PC-3 (cell line): Measurements from ENCODE around the gene WDR36. TPM values are rescaled to one million over a fixed set of nuclear protein-coding genes. Genes with fewer than 3 reads are reported as not detected.

Source experiments
- ATAC-seq: fragments of 200-7000 bp; cut with Tn5 transposase; 2 replicates; pipeline ENCODE4 v1.9.1; 2020; ENCODE audit warnings: mild to moderate bottlenecking, moderate library complexity
- BruUV-seq: library from RNA; stranded (reverse); fragments of 400-500 nt; replicated peaks from 2 replicates; lab custom pipeline; 2021; lab: Mats Ljungman, UMichigan
- CTCF ChIA-PET: fragments of 300-600 bp; sonication (Branson Sonifier 250); formaldehyde crosslinking; loops from one replicate; lab custom pipeline; 2022; ENCODE audit warnings: antibody characterized with exemption; lab: Charles Lee
- POLR2A ChIA-PET: fragments of 300-600 bp; sonication (Branson Sonifier 250); formaldehyde crosslinking; loops from one replicate; lab custom pipeline; 2022; ENCODE audit warnings: antibody characterized with exemption; ENCODE audit not compliant: unreplicated experiment; lab: Charles Lee
- DNase-seq: peaks from one replicate; pipeline ENCODE4 v3.0.0-alpha.2; 2015
- H2AFZ ChIP-seq: fragments of 300-600 bp; sonication (generic); 2 replicates; pipeline ENCODE4 v1.6.0; 2016; ENCODE audit warnings: antibody characterized with exemption, low read length
- H3F3A ChIP-seq: fragments of 300-600 bp; sonication (generic); one replicate; pipeline ENCODE4 v1.6.0; 2017; ENCODE audit warnings: antibody characterized with exemption, low read length, control low read depth, mild to moderate bottlenecking; ENCODE audit not compliant: unreplicated experiment
- H3K27ac ChIP-seq: fragments of 300-600 bp; sonication (generic); 2 replicates; pipeline ENCODE4 v1.5.1; 2016; ENCODE audit warnings: mild to moderate bottlenecking, low read length
- H3K27me3 ChIP-seq: fragments of 300-600 bp; sonication (generic); 2 replicates; pipeline ENCODE4 v1.6.1; 2016; ENCODE audit warnings: low read length, mixed read lengths
- H3K36me3 ChIP-seq: fragments of 300-600 bp; sonication (generic); 2 replicates; pipeline ENCODE4 v1.6.1; 2016; ENCODE audit warnings: low read depth, mixed run types, low read length, mixed read lengths
- H3K4me1 ChIP-seq: fragments of 300-600 bp; sonication (generic); 2 replicates; pipeline ENCODE4 v1.5.1; 2016; ENCODE audit warnings: low read length; ENCODE audit not compliant: insufficient read depth
- H3K4me2 ChIP-seq: fragments of 300-600 bp; sonication (generic); 2 replicates; pipeline ENCODE4 v1.6.0; 2016; ENCODE audit warnings: low read length
- H3K4me3 ChIP-seq: fragments of 300-600 bp; sonication (generic); 2 replicates; pipeline ENCODE4 v1.5.1; 2016; ENCODE audit warnings: mild to moderate bottlenecking, low read length, mixed read lengths
- H3K79me2 ChIP-seq: fragments of 300-600 bp; sonication (generic); 2 replicates; pipeline ENCODE4 v1.6.1; 2017; ENCODE audit warnings: low read length, mixed read lengths
- H3K9ac ChIP-seq: fragments of 300-600 bp; sonication (generic); 2 replicates; pipeline ENCODE4 v1.6.0; 2016; ENCODE audit warnings: mild to moderate bottlenecking, low read length
- H3K9me2 ChIP-seq: fragments of 300-600 bp; sonication (generic); replicated peaks from 2 replicates; pipeline ENCODE4 v1.6.1; 2016; ENCODE audit warnings: mixed run types, low read length, mixed read lengths
- H3K9me3 ChIP-seq: fragments of 300-600 bp; sonication (generic); 2 replicates; pipeline ENCODE4 v1.6.1; 2016; ENCODE audit warnings: low read length, mixed read lengths
- H4K20me1 ChIP-seq: fragments of 300-600 bp; sonication (generic); 2 replicates; pipeline ENCODE4 v1.6.1; 2016; ENCODE audit warnings: low read length, mixed read lengths
- EZH2 ChIP-seq: fragments of 300-600 bp; sonication (generic); IDR thresholded peaks from one replicate; pipeline ENCODE4 v1.6.1; 2017; ENCODE audit warnings: antibody characterized with exemption, mild to moderate bottlenecking, low read length; ENCODE audit not compliant: unreplicated experiment
- EZH2phosphoT487 ChIP-seq: fragments of 300-600 bp; sonication (generic); IDR thresholded peaks from 2 replicates; pipeline ENCODE4 v1.6.1; 2018; ENCODE audit warnings: mild to moderate bottlenecking, antibody characterized with exemption, low read length, borderline replicate concordance
- intact Hi-C: fragments of 100-400 bp; cut with micrococcal nuclease; formaldehyde crosslinking; loops from 2 replicates; pipeline ENCODE4 v1.9.0; 2023
- total RNA-seq: library from RNA; depleted of rRNA; stranded (reverse); fragments of >200 nt; gene quantifications from 2 replicates; pipeline ENCODE4 v1.2.3, GENCODE V29; 2014
- TF ChIP-seq, protein P1 (sequence below): fragments of 300-600 bp; sonication (generic); conservative IDR thresholded peaks from 2 replicates; pipeline ENCODE4 v1.5.1; 2017; ENCODE audit warnings: antibody characterized with exemption, low read depth, mild to moderate bottlenecking, low read length

The WDR36 gene
- total RNA-seq, 1 experiment from 2014 or later, result 38.2 TPM

GRCh38 chr5:111126896-111127295 lies 34.7 kb downstream of the WDR36 start:
- ATAC-seq (no peak), DNase-seq (no peak)
- H3K4me3 ChIP-seq, result no peak overlapping the region
- CTCF ChIA-PET, result no interaction called here
- no peak overlapping the region for H2AFZ ChIP-seq
- no peak overlapping the region for H3K27ac ChIP-seq
- no peak overlapping the region for H3K9ac ChIP-seq
- H3K27me3 ChIP-seq, result no peaks in the 10 kb centered on the region
- H3F3A ChIP-seq, result no peaks in the 10 kb centered on the region
- no peak overlapping the region for H3K4me2 ChIP-seq
- no TSS peak for BruUV-seq
- H3K79me2 ChIP-seq, result no peaks in the 10 kb centered on the region
- peaks cover 18% of the 10 kb centered on the region for H3K4me1 ChIP-seq
- no peaks in the 10 kb centered on the region for H3K9me3 ChIP-seq
- H3K36me3 ChIP-seq, result peaks cover 44% of the 10 kb centered on the region
- H4K20me1 ChIP-seq, result no peaks in the 10 kb centered on the region
- no peaks in the 10 kb centered on the region for H3K9me2 ChIP-seq
- TF ChIP-seq EZH2phosphoT487 (no peak), EZH2 (no peak)
- TF ChIP-seq, protein P1, sequence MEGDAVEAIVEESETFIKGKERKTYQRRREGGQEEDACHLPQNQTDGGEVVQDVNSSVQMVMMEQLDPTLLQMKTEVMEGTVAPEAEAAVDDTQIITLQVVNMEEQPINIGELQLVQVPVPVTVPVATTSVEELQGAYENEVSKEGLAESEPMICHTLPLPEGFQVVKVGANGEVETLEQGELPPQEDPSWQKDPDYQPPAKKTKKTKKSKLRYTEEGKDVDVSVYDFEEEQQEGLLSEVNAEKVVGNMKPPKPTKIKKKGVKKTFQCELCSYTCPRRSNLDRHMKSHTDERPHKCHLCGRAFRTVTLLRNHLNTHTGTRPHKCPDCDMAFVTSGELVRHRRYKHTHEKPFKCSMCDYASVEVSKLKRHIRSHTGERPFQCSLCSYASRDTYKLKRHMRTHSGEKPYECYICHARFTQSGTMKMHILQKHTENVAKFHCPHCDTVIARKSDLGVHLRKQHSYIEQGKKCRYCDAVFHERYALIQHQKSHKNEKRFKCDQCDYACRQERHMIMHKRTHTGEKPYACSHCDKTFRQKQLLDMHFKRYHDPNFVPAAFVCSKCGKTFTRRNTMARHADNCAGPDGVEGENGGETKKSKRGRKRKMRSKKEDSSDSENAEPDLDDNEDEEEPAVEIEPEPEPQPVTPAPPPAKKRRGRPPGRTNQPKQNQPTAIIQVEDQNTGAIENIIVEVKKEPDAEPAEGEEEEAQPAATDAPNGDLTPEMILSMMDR, result no peak
- intact Hi-C loops, result loop anchor here (10.0 kb wide), 1 partner anchor 372 kb away; no protein-coding TSS in a partner anchor
- POLR2A ChIA-PET, result no interaction called here

GRCh38 chr5:111127453-111128195 lies 35.5 kb downstream of the WDR36 start:
- Histone ChIP-seq H3K36me3 (peaks cover 38% of the 10 kb centered on the region), H3K4me1 (peaks cover 18% of the 10 kb centered on the region), H3K9me2 (no peaks in the 10 kb centered on the region), H3K27ac (no peak overlapping the region), H3K27me3 (no peaks in the 10 kb centered on the region), H3K9me3 (no peaks in the 10 kb centered on the region), H3K79me2 (no peaks in the 10 kb centered on the region), H3K9ac (no peak overlapping the region), H3K4me3 (no peak overlapping the region), H3K4me2 (no peak overlapping the region), H4K20me1 (no peaks in the 10 kb centered on the region), H3F3A (no peaks in the 10 kb centered on the region), H2AFZ (no peak overlapping the region)
- TF ChIP-seq EZH2 (no peak), EZH2phosphoT487 (no peak)
- TF ChIP-seq, protein P1, result no peak
- intact Hi-C loops, result loop anchor here (10.0 kb wide), 1 partner anchor 373 kb away; no protein-coding TSS in a partner anchor
- peak; percentile 42 for ATAC-seq
- peak; percentile 63 for DNase-seq
- POLR2A ChIA-PET, result no interaction called here
- no TSS peak for BruUV-seq
- CTCF ChIA-PET, result no interaction called here

DNA sequence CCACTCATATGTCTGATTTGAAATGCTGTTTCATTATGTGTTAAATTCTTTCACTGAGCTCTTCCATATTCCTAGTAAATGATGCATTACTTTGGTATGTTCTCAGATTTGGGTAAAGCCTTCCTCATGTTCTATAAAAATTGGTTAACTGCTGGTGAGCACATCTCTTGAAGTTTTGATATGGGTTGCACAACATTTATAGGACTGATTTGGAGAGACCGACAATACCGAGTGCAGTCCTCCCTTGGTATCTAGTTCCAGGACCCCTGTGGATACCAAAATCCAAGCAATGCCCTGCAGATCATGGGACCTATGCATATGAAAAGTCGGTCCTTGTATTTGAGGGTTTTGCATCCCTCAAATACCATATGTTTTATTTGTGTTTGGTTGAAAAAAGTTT lies 37.8 kb downstream of the WDR36 start:
- ChIA-PET POLR2A (no interaction called here), CTCF (no interaction called here)
- H4K20me1 ChIP-seq, result no peaks in the 10 kb centered on the region
- H3K79me2 ChIP-seq, result no peaks in the 10 kb centered on the region
- ATAC-seq (peak; percentile 9; the same call in 1 of the 2 replicates), DNase-seq (peak; percentile 37)
- TF ChIP-seq EZH2phosphoT487 (no peak), EZH2 (no peak)
- peaks cover 20% of the 10 kb centered on the region for H3K36me3 ChIP-seq
- BruUV-seq, result no TSS peak
- no peak overlapping the region for H2AFZ ChIP-seq
- no peak overlapping the region for H3K4me2 ChIP-seq
- H3K27ac ChIP-seq, result no peak overlapping the region
- no peaks in the 10 kb centered on the region for H3K9me3 ChIP-seq
- H3K4me3 ChIP-seq, result no peak overlapping the region
- H3K9ac ChIP-seq, result no peak overlapping the region
- intact Hi-C loops, result loop anchor here (10.0 kb wide), 1 partner anchor 375 kb away; no protein-coding TSS in a partner anchor
- H3F3A ChIP-seq, result no peaks in the 10 kb centered on the region
- H3K4me1 ChIP-seq, result peaks cover 18% of the 10 kb centered on the region
- H3K9me2 ChIP-seq, result no peaks in the 10 kb centered on the region
- no peaks in the 10 kb centered on the region for H3K27me3 ChIP-seq
